GM18870 (cell line): Measurements from ENCODE around the gene SERP1.

Source experiments
- ATAC-seq: cut with Tn5 transposase; IDR thresholded peaks from one replicate; pipeline ENCODE4 v1.9.1; 2021; ENCODE audit warnings: moderate library complexity; ENCODE audit not compliant: unreplicated experiment

Gene SERP1

GRCh38 chr3:150546226-150547044 lies at the start of gene SERP1, which contains the start of gene EIF2A:
Gene SERP1, minus strand, starts transcription at chr3:150546496. Its CDS starts 361 bp downstream, at chr3:150546135.
Gene EIF2A, plus strand, starts transcription at chr3:150546787. Its CDS starts 16 bp downstream, at chr3:150546803.
- ATAC-seq, result peak; percentile 88

GRCh38 chr3:150594150-150594549 lies 47.9 kb upstream of the SERP1 start:
- ATAC-seq, result no peak

GRCh38 chr3:150589759-150590158 lies 43.5 kb upstream of the SERP1 start:
- no peak for ATAC-seq

- no peak for ATAC-seq
These were observed 41.9 kb upstream of the SERP1 start for GRCh38 chr3:150588027-150588830.

GRCh38 chr3:150583028-150583427 lies 36.7 kb upstream of the SERP1 start:
- peak; percentile 53 for ATAC-seq

GRCh38 chr3:150582620-150583019 lies 36.3 kb upstream of the SERP1 start:
- ATAC-seq, result peak; percentile 50

- ATAC-seq, result no peak
These were observed 34.9 kb upstream of the SERP1 start for GRCh38 chr3:150581174-150581573.

- no peak for ATAC-seq
These were observed 31.6 kb upstream of the SERP1 start for GRCh38 chr3:150577855-150578254.

- no peak for ATAC-seq
These were observed 21.0 kb upstream of the SERP1 start for GRCh38 chr3:150567328-150567727.

- ATAC-seq, result no peak
These were observed 17.9 kb upstream of the SERP1 start for GRCh38 chr3:150564243-150564642.

- no peak for ATAC-seq
These were observed 11.4 kb upstream of the SERP1 start for GRCh38 chr3:150557725-150558124.

- no peak for ATAC-seq
These were observed 10.5 kb upstream of the SERP1 start for GRCh38 chr3:150556792-150557191.

- ATAC-seq, result no peak
These were observed 9.7 kb upstream of the SERP1 start for GRCh38 chr3:150555859-150556436.

- ATAC-seq, result no peak
These were observed 897 bp upstream of the SERP1 start for GRCh38 chr3:150547045-150547741.

GRCh38 chr3:150545419-150546225 lies 674 bp downstream of the SERP1 start:
- peak; percentile 8 for ATAC-seq

- no peak for ATAC-seq
These were observed 1.6 kb downstream of the SERP1 start for GRCh38 chr3:150544726-150545125.

GRCh38 chr3:150544041-150544440 lies 2.3 kb downstream of the SERP1 start:
- no peak for ATAC-seq

GRCh38 chr3:150543531-150543930 lies 2.8 kb downstream of the SERP1 start:
- no peak for ATAC-seq

- ATAC-seq, result no peak
These were observed 3.2 kb downstream of the SERP1 start for GRCh38 chr3:150543128-150543527.

- ATAC-seq, result no peak
These were observed 5.3 kb downstream of the SERP1 start for GRCh38 chr3:150540991-150541390.
